Measurements from ENCODE around the gene SETD7.

DNA sequence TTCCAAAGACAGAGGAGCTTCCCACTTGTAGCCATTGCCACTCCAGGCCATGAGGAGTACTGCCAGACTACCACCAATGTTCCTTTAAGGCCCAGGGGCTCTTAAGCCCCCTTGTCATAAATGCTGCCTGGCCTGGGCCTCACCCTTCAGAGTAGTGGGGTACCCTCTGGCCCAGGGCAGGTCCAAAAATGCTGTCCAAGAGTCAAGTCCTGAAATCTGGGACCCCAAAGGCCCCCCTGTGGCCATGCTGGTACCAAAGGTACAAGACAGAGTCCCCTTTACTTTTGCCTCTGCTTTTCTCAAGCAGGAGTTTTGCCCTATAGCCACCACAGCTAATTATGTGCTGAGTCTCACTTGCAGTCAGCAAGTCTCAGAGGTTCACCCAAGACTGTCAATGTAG, 85.7 kb downstream of the SETD7 start:
- TF ChIP-seq POLR2A (IDR thresholded peaks at IDR 0.05) (no peak), EP300 (IDR thresholded peaks at IDR 0.05) (no peak), POLR2AphosphoS5 (IDR thresholded peaks at IDR 0.05) (no peak)
- TF ChIP-seq, protein P1, sequence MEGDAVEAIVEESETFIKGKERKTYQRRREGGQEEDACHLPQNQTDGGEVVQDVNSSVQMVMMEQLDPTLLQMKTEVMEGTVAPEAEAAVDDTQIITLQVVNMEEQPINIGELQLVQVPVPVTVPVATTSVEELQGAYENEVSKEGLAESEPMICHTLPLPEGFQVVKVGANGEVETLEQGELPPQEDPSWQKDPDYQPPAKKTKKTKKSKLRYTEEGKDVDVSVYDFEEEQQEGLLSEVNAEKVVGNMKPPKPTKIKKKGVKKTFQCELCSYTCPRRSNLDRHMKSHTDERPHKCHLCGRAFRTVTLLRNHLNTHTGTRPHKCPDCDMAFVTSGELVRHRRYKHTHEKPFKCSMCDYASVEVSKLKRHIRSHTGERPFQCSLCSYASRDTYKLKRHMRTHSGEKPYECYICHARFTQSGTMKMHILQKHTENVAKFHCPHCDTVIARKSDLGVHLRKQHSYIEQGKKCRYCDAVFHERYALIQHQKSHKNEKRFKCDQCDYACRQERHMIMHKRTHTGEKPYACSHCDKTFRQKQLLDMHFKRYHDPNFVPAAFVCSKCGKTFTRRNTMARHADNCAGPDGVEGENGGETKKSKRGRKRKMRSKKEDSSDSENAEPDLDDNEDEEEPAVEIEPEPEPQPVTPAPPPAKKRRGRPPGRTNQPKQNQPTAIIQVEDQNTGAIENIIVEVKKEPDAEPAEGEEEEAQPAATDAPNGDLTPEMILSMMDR (IDR thresholded peaks at IDR 0.05) = no peak
